ENCODE data around the gene ANKIB1.

DNA sequence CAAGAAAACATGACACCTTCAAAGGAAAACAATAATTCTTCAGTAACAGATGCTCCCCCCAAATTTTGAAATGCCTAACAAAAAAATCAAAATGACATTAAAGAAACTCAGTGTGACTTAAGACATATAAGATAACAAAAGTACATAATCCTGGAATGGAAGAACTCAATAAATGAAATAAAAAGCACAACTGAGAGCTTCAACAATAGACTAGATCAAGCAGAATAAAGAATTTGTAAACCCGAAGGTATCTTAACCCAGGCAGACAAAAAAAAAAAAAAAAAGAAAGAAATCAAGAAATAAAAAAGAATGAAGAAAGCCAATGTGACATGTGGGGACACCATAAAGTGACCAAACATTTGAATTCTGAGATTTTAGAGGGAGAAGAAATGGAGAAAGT lies 39.1 kb upstream of the ANKIB1 start:
- TF ChIP-seq, protein P1, sequence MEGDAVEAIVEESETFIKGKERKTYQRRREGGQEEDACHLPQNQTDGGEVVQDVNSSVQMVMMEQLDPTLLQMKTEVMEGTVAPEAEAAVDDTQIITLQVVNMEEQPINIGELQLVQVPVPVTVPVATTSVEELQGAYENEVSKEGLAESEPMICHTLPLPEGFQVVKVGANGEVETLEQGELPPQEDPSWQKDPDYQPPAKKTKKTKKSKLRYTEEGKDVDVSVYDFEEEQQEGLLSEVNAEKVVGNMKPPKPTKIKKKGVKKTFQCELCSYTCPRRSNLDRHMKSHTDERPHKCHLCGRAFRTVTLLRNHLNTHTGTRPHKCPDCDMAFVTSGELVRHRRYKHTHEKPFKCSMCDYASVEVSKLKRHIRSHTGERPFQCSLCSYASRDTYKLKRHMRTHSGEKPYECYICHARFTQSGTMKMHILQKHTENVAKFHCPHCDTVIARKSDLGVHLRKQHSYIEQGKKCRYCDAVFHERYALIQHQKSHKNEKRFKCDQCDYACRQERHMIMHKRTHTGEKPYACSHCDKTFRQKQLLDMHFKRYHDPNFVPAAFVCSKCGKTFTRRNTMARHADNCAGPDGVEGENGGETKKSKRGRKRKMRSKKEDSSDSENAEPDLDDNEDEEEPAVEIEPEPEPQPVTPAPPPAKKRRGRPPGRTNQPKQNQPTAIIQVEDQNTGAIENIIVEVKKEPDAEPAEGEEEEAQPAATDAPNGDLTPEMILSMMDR (IDR thresholded peaks at IDR 0.05; ENCODE audit: poor library complexity), result no peak
- TF ChIP-seq EZH2 (IDR thresholded peaks at IDR 0.05; ENCODE audit: borderline replicate concordance), result no peak

Data from hepatocyte (in vitro differentiated cells).